Measurements from ENCODE around the gene NACA.
"Not testable (repeated sequence)": the region's sequence is repeated elsewhere in the genome, so short reads cannot be mapped to it uniquely, and the experiment has no call there.

NACA gene

GRCh38 chr12:56709759-56710376, 15.2 kb downstream of the NACA start:
- DNase-seq (ENCODE audit: extremely low read depth, low read depth): no peak
- TF ChIP-seq CTCF (IDR thresholded peaks at IDR 0.05; ENCODE audit: low read depth, low read length): no peak

GRCh38 chr12:56704522-56704921, 20.6 kb downstream of the NACA start:
- not testable (repeated sequence) for DNase-seq (ENCODE audit: extremely low read depth, low read depth)

- DNase-seq (ENCODE audit: extremely low read depth, low read depth): no peak
- TF ChIP-seq CTCF (IDR thresholded peaks at IDR 0.05; ENCODE audit: low read depth, low read length): no peak
Measured at GRCh38 chr12:56699020-56699661, 26.0 kb downstream of the NACA start.

GRCh38 chr12:56695327-56696101, 29.6 kb downstream of the NACA start:
- no peak for TF ChIP-seq CTCF (IDR thresholded peaks at IDR 0.05; ENCODE audit: low read depth, low read length)
- no peak for DNase-seq (ENCODE audit: extremely low read depth, low read depth)

- DNase-seq (ENCODE audit: extremely low read depth, low read depth): no peak
- no peak for TF ChIP-seq CTCF (IDR thresholded peaks at IDR 0.05; ENCODE audit: low read depth, low read length)
Measured at GRCh38 chr12:56694161-56694560, 30.9 kb downstream of the NACA start.

GRCh38 chr12:56688846-56689109, 36.3 kb downstream of the NACA start:
- TF ChIP-seq CTCF (IDR thresholded peaks at IDR 0.05; ENCODE audit: low read depth, low read length): no peak
- no peak for DNase-seq (ENCODE audit: extremely low read depth, low read depth)

- DNase-seq (ENCODE audit: extremely low read depth, low read depth): peak; percentile 96
- no peak for TF ChIP-seq CTCF (IDR thresholded peaks at IDR 0.05; ENCODE audit: low read depth, low read length)
Measured at GRCh38 chr12:56688129-56688845, 36.8 kb downstream of the NACA start, which contains the start of gene PTGES3. Gene PTGES3 (minus strand): TSS chr12:56688284. CDS start chr12:56687999, 285 bp downstream.

All from AG09319 (cell line).